HG02610 (cell line): Measurements from ENCODE around the gene ABCG5.

Experiments
- ATAC-seq: cut with Tn5 transposase; IDR thresholded peaks from one replicate; pipeline ENCODE4 v1.9.1; 2021; ENCODE audit warnings: mild to moderate bottlenecking, moderate library complexity; ENCODE audit not compliant: unreplicated experiment

Gene ABCG5

GRCh38 chr2:43838560-43839267 is at the start of gene ABCG5, which contains the start of gene ABCG8:
TSS of gene ABCG5 (minus strand) at chr2:43838839. CDS start at chr2:43838679, 160 bp downstream.
TSS of gene ABCG8 (plus strand) at chr2:43838971. CDS start at chr2:43839054, 83 bp downstream.
- no peak for ATAC-seq

- no peak for ATAC-seq
Measured at GRCh38 chr2:43887176-43887575, 48.5 kb upstream of the ABCG5 start.

GRCh38 chr2:43885132-43885632 is 46.5 kb upstream of the ABCG5 start:
- no peak for ATAC-seq

- no peak for ATAC-seq
Measured at GRCh38 chr2:43884689-43885088, 46.0 kb upstream of the ABCG5 start.

GRCh38 chr2:43882312-43882711 is 43.7 kb upstream of the ABCG5 start:
- no peak for ATAC-seq

GRCh38 chr2:43880952-43881351 is 42.3 kb upstream of the ABCG5 start:
- no peak for ATAC-seq

- no peak for ATAC-seq
Measured at GRCh38 chr2:43880471-43880870, 41.8 kb upstream of the ABCG5 start.

- no peak for ATAC-seq
Measured at GRCh38 chr2:43879261-43879660, 40.6 kb upstream of the ABCG5 start.

GRCh38 chr2:43877782-43878464 is 39.3 kb upstream of the ABCG5 start:
- ATAC-seq: no peak

GRCh38 chr2:43874776-43875451 is 36.3 kb upstream of the ABCG5 start:
- no peak for ATAC-seq

- ATAC-seq: no peak
Measured at GRCh38 chr2:43872151-43872550, 33.5 kb upstream of the ABCG5 start.

- ATAC-seq: no peak
Measured at GRCh38 chr2:43855292-43855691, 16.7 kb upstream of the ABCG5 start.

GRCh38 chr2:43854671-43855070 is 16.0 kb upstream of the ABCG5 start:
- no peak for ATAC-seq

- no peak for ATAC-seq
Measured at GRCh38 chr2:43853141-43854081, 14.8 kb upstream of the ABCG5 start.

- ATAC-seq: no peak
Measured at GRCh38 chr2:43852196-43852730, 13.6 kb upstream of the ABCG5 start.

- ATAC-seq: no peak
Measured at GRCh38 chr2:43851011-43851980, 12.7 kb upstream of the ABCG5 start.

- ATAC-seq: no peak
Measured at GRCh38 chr2:43848214-43848613, 9.6 kb upstream of the ABCG5 start.

- no peak for ATAC-seq
Measured at GRCh38 chr2:43846140-43846793, 7.6 kb upstream of the ABCG5 start.

GRCh38 chr2:43845181-43845580 is 6.5 kb upstream of the ABCG5 start:
- no peak for ATAC-seq
